ENCODE results near the gene STOML2. TPM values are rescaled to one million over a fixed set of nuclear protein-coding genes. Genes with fewer than 3 reads are reported as not detected.

STOML2 gene
- total and polyA plus RNA-seq, 9 of the 15 experiments (the other 6 are each of a cell fraction or from before 2014, with no cell fraction given): 110 to 220 (median 174) TPM

DNA sequence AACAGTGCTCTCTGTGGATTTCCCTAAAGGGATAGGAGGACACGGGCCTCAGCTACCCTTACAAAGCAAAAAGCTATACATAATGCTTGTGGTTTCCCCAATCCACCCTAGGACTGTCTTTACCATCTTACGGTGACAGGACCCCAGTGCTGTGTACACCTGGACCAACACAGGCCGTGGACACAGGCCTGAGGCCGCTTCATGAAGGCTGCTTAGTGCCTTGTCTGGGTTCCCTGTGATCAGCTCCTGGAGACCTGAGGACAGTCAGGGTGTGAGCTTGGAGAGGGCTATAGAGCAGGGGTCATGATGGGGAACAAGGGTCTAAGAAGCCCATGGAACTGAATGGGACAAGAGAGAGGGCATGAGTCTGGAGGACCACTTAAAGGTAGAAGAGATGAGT, 26.1 kb downstream of the STOML2 start:
- WGBS (ENCODE audit: insufficient coverage, low coverage, missing lambda C conversion rate): 81% methylated on average over 4 of the region's 4 CpGs
- Histone ChIP-seq H3K4me1 (replicated peaks in 1 of 2; ENCODE audit: control insufficient read depth in 2 of 2, insufficient read depth in 2 of 2, low read length in 2 of 2) (peaks cover 3 to 28% of the 10 kb centered on the region in 2 experiments; a peak in 4 of 5 replicates), H3K27me3 (ENCODE audit: control insufficient read depth in 2 of 2, insufficient read depth in 2 of 2, low read length in 2 of 2) (no peaks in the 10 kb centered on the region), H3K4me3 (no peak overlapping the region), H3K79me2 (ENCODE audit: control insufficient read depth, insufficient read depth, low read length) (peaks cover 29% of the 10 kb centered on the region), H3K9me3 (replicated peaks; ENCODE audit: control insufficient read depth, insufficient read depth, low read depth, low read length) (no peaks in the 10 kb centered on the region), H3K36me3 (ENCODE audit: control insufficient read depth, insufficient read depth, low read length) (peaks cover 43% of the 10 kb centered on the region; the same call in 2 of the 3 replicates), H3K9ac (ENCODE audit: insufficient read depth in 1 of 2, low read depth in 2 of 2, low read length in 2 of 2) (no peak overlapping the region), H3K4me2 (ENCODE audit: insufficient read depth, low read length) (no peak overlapping the region), H3K9me1 (ENCODE audit: control insufficient read depth, insufficient read depth, low read length) (peaks cover 4% of the 10 kb centered on the region), H2AFZ (ENCODE audit: low read depth, low read length) (no peak overlapping the region), H4K20me1 (replicated peaks; ENCODE audit: control insufficient read depth, insufficient read depth, low read length) (no peaks in the 10 kb centered on the region), H3K27ac (ENCODE audit: extremely low read depth, low read depth, low read length) (no peak overlapping the region)
- intact Hi-C loops (cut with micrococcal nuclease): no loop called here
- no TSS peak for BruUV-seq (replicated peaks)
- ChIA-PET POLR2A (no interaction called here), CTCF (ENCODE audit: low intra/inter-chr PET ratio) (no interaction called here)
- in situ Hi-C loops (cut with MboI): no loop called here
- DNase-seq (ENCODE audit: extremely low read depth in 1 of 4, low spot score in 3 of 4) (no peak), ATAC-seq (no peak), FAIRE-seq (no peak)
- no peak for TF ChIP-seq ZNF282 (CRISPR knock-in tag; IDR thresholded peaks at IDR 0.05)
- TF ChIP-seq ZNF143 (CRISPR knock-in tag; IDR thresholded peaks at IDR 0.05): no peak
- TF ChIP-seq GMEB1 (CRISPR knock-in tag; IDR thresholded peaks at IDR 0.05): no peak

DNA sequence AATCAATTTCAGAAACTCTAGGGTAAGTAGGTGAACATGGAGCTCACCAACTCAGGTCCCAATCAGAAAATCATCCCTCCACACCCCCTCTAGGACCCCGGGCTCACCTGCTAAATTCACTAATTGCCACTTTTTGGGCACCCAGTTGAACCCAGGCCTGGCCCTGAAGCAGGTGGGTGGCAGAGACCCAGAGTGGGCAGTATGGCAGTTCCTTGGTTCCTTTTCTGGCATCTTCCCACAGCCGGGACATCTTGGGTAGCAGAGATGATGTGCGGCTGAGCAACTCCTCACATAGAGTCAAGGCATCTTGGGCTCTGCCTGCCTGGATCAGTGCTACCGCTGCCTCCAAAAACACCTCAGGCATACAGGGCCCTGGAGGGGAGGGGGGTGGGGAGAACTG, 27.6 kb downstream of the STOML2 start:
- no peak overlapping the region for H3K27ac ChIP-seq (ENCODE audit: extremely low read depth, low read depth, low read length)
- peaks cover 8 to 22% of the 10 kb centered on the region in 2 experiments; a peak in 4 of 5 replicates for H3K4me1 ChIP-seq (replicated peaks in 1 of 2; ENCODE audit: control insufficient read depth in 2 of 2, insufficient read depth in 2 of 2, low read length in 2 of 2)
- H4K20me1 ChIP-seq (replicated peaks; ENCODE audit: control insufficient read depth, insufficient read depth, low read length): peaks cover 13% of the 10 kb centered on the region
- intact Hi-C loops (cut with micrococcal nuclease) (no loop called here), in situ Hi-C loops (cut with MboI) (no loop called here)
- H2AFZ ChIP-seq (ENCODE audit: low read depth, low read length): no peak overlapping the region
- no peak overlapping the region for H3K9ac ChIP-seq (ENCODE audit: insufficient read depth in 1 of 2, low read depth in 2 of 2, low read length in 2 of 2)
- no peak overlapping the region for H3K4me2 ChIP-seq (ENCODE audit: insufficient read depth, low read length)
- peaks cover 51% of the 10 kb centered on the region for H3K36me3 ChIP-seq (ENCODE audit: control insufficient read depth, insufficient read depth, low read length)
- H3K9me1 ChIP-seq (ENCODE audit: control insufficient read depth, insufficient read depth, low read length): peaks cover 4% of the 10 kb centered on the region
- H3K79me2 ChIP-seq (ENCODE audit: control insufficient read depth, insufficient read depth, low read length): peaks cover 44% of the 10 kb centered on the region
- POLR2A ChIA-PET: no interaction called here
- H3K9me3 ChIP-seq (replicated peaks; ENCODE audit: control insufficient read depth, insufficient read depth, low read depth, low read length): no peaks in the 10 kb centered on the region
- ATAC-seq (no peak), FAIRE-seq (no peak), DNase-seq (ENCODE audit: extremely low read depth in 1 of 4, low spot score in 3 of 4) (no peak)
- H3K4me3 ChIP-seq: no peak overlapping the region
- CTCF ChIA-PET (ENCODE audit: low intra/inter-chr PET ratio): no interaction called here
- 100% methylated on average over 2 of the region's 4 CpGs for WGBS (ENCODE audit: insufficient coverage, low coverage, missing lambda C conversion rate)
- no TSS peak for BruUV-seq (replicated peaks)
- H3K27me3 ChIP-seq (ENCODE audit: control insufficient read depth in 2 of 2, insufficient read depth in 2 of 2, low read length in 2 of 2): no peaks in the 10 kb centered on the region
- TF ChIP-seq TSHZ1 (CRISPR knock-in tag; IDR thresholded peaks at IDR 0.05): no peak
- TF ChIP-seq GATA2 (CRISPR knock-in tag; IDR thresholded peaks at IDR 0.05): no peak
- TF ChIP-seq NFATC3 (IDR thresholded peaks at IDR 0.05): no peak
- TF ChIP-seq KLF10 (CRISPR knock-in tag; IDR thresholded peaks at IDR 0.05): no peak
- no peak for TF ChIP-seq MYC (IDR thresholded peaks at IDR 0.05; ENCODE audit: low read depth, low read length)
- TF ChIP-seq MYC (CRISPR knock-in tag; IDR thresholded peaks at IDR 0.05; ENCODE audit: borderline replicate concordance, low read depth): no peak
- TF ChIP-seq EWSR1 (IDR thresholded peaks at IDR 0.05; ENCODE audit: borderline replicate concordance, low read depth, partially characterized antibody): no peak
- TF ChIP-seq HDAC1 (IDR thresholded peaks at IDR 0.05): no peak
- no peak for TF ChIP-seq HNRNPL (IDR thresholded peaks at IDR 0.05; ENCODE audit: low read depth, low read length)
